H1 (cell line): ENCODE results near the gene BCAS2. TPM values are rescaled to one million over a fixed set of nuclear protein-coding genes. Genes with fewer than 3 reads are reported as not detected.

Source experiments
- CTCF ChIA-PET: fragments of 300-600 bp; sonication (Branson Sonifier 250); formaldehyde crosslinking; loops from one replicate; lab custom pipeline; 2021; ENCODE audit not compliant: partially characterized antibody; lab: Charles Lee
- POLR2A ChIA-PET: fragments of 300-600 bp; sonication (Branson Sonifier 250); formaldehyde crosslinking; loops from one replicate; lab custom pipeline; 2021; ENCODE audit warnings: inconsistent platforms; ENCODE audit not compliant: partially characterized antibody; lab: Charles Lee
- DNase-seq, 2 experiments: peaks; one replicate each; pipeline versions ENCODE4 v3.0.0 to v3.0.0-alpha.2; 2010 to 2022; ENCODE audit warnings: low spot score in 2 of 2, low read depth in 1 of 2, mixed read lengths in 1 of 2
- FAIRE-seq: peaks from 2 replicates; lab custom pipeline; 2011; peaks lifted over from hg19 to GRCh38; lab: Jason Lieb, UNC
- H2AFZ ChIP-seq: 2 replicates; pipeline ENCODE4 v1.8.1; 2012; ENCODE audit warnings: low read length, inconsistent platforms
- H2AK5ac ChIP-seq: 2 replicates; pipeline ENCODE4 v1.6.1; 2013; ENCODE audit warnings: low read depth, low read length
- H2BK120ac ChIP-seq: replicated peaks from 2 replicates; pipeline ENCODE3; 2013; ENCODE audit warnings: low read depth, low read length, inconsistent platforms
- H2BK12ac ChIP-seq: 2 replicates; pipeline ENCODE4 v1.6.1; 2013; ENCODE audit warnings: low read depth, low read length
- H2BK15ac ChIP-seq: 2 replicates; pipeline ENCODE4 v1.6.1; 2013; ENCODE audit warnings: low read length
- H2BK20ac ChIP-seq: 2 replicates; pipeline ENCODE4 v1.6.1; 2013; ENCODE audit warnings: low read length
- H2BK5ac ChIP-seq: 2 replicates; pipeline ENCODE4 v1.6.1; 2013; ENCODE audit warnings: low read depth, low read length
- H3K14ac ChIP-seq: 2 replicates; pipeline ENCODE4 v1.6.1; 2013; ENCODE audit warnings: inconsistent platforms; ENCODE audit not compliant: insufficient read length
- H3K18ac ChIP-seq: 2 replicates; pipeline ENCODE4 v1.6.1; 2013; ENCODE audit warnings: low read length; ENCODE audit errors: extremely low read depth
- H3K23ac ChIP-seq: 2 replicates; pipeline ENCODE4 v1.6.1; 2013; ENCODE audit warnings: inconsistent platforms; ENCODE audit not compliant: insufficient read length
- H3K23me2 ChIP-seq: 2 replicates; pipeline ENCODE4 v1.6.1; 2013; ENCODE audit warnings: low read depth, low read length
- H3K27ac ChIP-seq: 2 replicates; pipeline ENCODE4 v1.6.1; 2011; ENCODE audit warnings: low read depth, low read length, inconsistent platforms
- H3K27me3 ChIP-seq, 4 experiments: replicated peaks in 1 of 4; 1 replicate in 1 of 4; 2 replicates in 3 of 4; pipeline versions ENCODE4 v1.6.1 to v1.8.1; 2011 to 2013; ENCODE audit warnings: low read length in 3 of 4, mild to moderate bottlenecking in 3 of 4, inconsistent platforms in 2 of 4, mixed read lengths in 2 of 4, moderate library complexity in 1 of 4; ENCODE audit not compliant: control insufficient read depth in 3 of 4, insufficient read depth in 3 of 4; ENCODE audit errors: extremely low read depth in 1 of 4
- H3K36me3 ChIP-seq, 4 experiments: 2 replicates each; pipeline versions ENCODE4 v1.6.1 to v1.8.1; 2011 to 2013; ENCODE audit warnings: mild to moderate bottlenecking in 4 of 4, low read length in 3 of 4, moderate library complexity in 2 of 4, control low read depth in 1 of 4, inconsistent platforms in 1 of 4; ENCODE audit not compliant: insufficient read depth in 4 of 4, control insufficient read depth in 2 of 4
- H3K4ac ChIP-seq: replicated peaks from 2 replicates; pipeline ENCODE3; 2013; ENCODE audit warnings: low read length, low read depth, mixed read lengths, inconsistent platforms; ENCODE audit not compliant: insufficient read length
- H3K4me1 ChIP-seq, 4 experiments: replicated peaks in 1 of 4; 1 replicate in 1 of 4; 2 replicates in 3 of 4; pipeline versions ENCODE4 v1.6.1 to v1.8.1; 2011 to 2013; ENCODE audit warnings: low read length in 3 of 4, inconsistent platforms in 2 of 4, mixed read lengths in 1 of 4; ENCODE audit not compliant: insufficient read depth in 4 of 4, control insufficient read depth in 3 of 4
- H3K4me2 ChIP-seq, 2 experiments: 2 replicates each; pipeline versions ENCODE4 v1.6.1 to v1.8.1; 2011 to 2013; ENCODE audit warnings: low read depth in 2 of 2, low read length in 2 of 2, control low read depth in 1 of 2, inconsistent platforms in 1 of 2, mild to moderate bottlenecking in 1 of 2; ENCODE audit not compliant: insufficient read depth in 1 of 2
- H3K4me3 ChIP-seq, 4 experiments: fragments of 200-600, 300-600 bp in 1 of 4; sonication (generic), shearing (Covaris generic), sonication (Bioruptor Twin) in 1 of 4; 2 replicates each; pipeline versions ENCODE4 v1.5.1 to v1.8.1; 2011 to 2016; ENCODE audit warnings: low read length in 4 of 4, low read depth in 3 of 4, control low read depth in 2 of 4, inconsistent platforms in 2 of 4, mild to moderate bottlenecking in 2 of 4, mixed read lengths in 1 of 4, moderate library complexity in 1 of 4; ENCODE audit not compliant: insufficient read depth in 2 of 4; ENCODE audit errors: extremely low read depth in 1 of 4
- H3K56ac ChIP-seq: replicated peaks from 2 replicates; pipeline ENCODE3; 2013; ENCODE audit warnings: low read depth, mild to moderate bottlenecking, mixed read lengths, low read length, inconsistent platforms; ENCODE audit not compliant: insufficient read length
- H3K79me1 ChIP-seq: 2 replicates; pipeline ENCODE4 v1.6.1; 2013; ENCODE audit warnings: low read depth, low read length, control low read depth
- H3K79me2 ChIP-seq, 2 experiments: 2 replicates each; pipeline versions ENCODE4 v1.6.1 to v1.8.1; 2012 to 2013; ENCODE audit warnings: low read length in 2 of 2, mild to moderate bottlenecking in 2 of 2, inconsistent platforms in 1 of 2; ENCODE audit not compliant: insufficient read depth in 2 of 2, control insufficient read depth in 1 of 2
- H3K9ac ChIP-seq, 4 experiments: replicated peaks in 1 of 4; 1 replicate in 1 of 4; 2 replicates in 3 of 4; pipeline versions ENCODE4 v1.6.1 to v1.8.1; 2011 to 2013; ENCODE audit warnings: low read depth in 3 of 4, low read length in 3 of 4, control low read depth in 2 of 4, mild to moderate bottlenecking in 2 of 4, moderate library complexity in 2 of 4, inconsistent platforms in 1 of 4; ENCODE audit errors: extremely low read depth in 1 of 4
- H3K9me3 ChIP-seq, 2 experiments: 2 replicates each; pipeline versions ENCODE4 v1.6.1 to v1.8.1; 2012 to 2013; ENCODE audit warnings: mild to moderate bottlenecking in 2 of 2, moderate library complexity in 2 of 2, control low read depth in 1 of 2, inconsistent platforms in 1 of 2, low read depth in 1 of 2, low read length in 1 of 2, mixed read lengths in 1 of 2; ENCODE audit not compliant: insufficient read depth in 2 of 2
- H4K20me1 ChIP-seq, 2 experiments: replicated peaks in 1 of 2; 2 replicates each; pipeline versions ENCODE3 to v1.8.1; 2011 to 2013; ENCODE audit warnings: inconsistent platforms in 2 of 2, low read length in 2 of 2, mild to moderate bottlenecking in 1 of 2; ENCODE audit not compliant: insufficient read depth in 2 of 2, control insufficient read depth in 1 of 2
- H4K5ac ChIP-seq: 2 replicates; pipeline ENCODE4 v1.6.1; 2013; ENCODE audit warnings: low read length, low read depth, mixed read lengths, inconsistent platforms; ENCODE audit not compliant: insufficient read length
- H4K8ac ChIP-seq: 2 replicates; pipeline ENCODE4 v1.8.0; 2013; ENCODE audit warnings: mild to moderate bottlenecking, moderate library complexity, low read length, inconsistent platforms; ENCODE audit not compliant: insufficient read depth; ENCODE audit errors: extremely low read depth
- H4K91ac ChIP-seq: replicated peaks from 2 replicates; pipeline ENCODE3; 2013; ENCODE audit warnings: low read length, mixed read lengths, inconsistent platforms; ENCODE audit not compliant: insufficient read length
- ASH2L ChIP-seq: fragments of 200-600, 300-600 bp; sonication (generic); IDR thresholded peaks from one replicate; pipeline ENCODE4 v1.7.1; 2017; ENCODE audit warnings: low read length
- ATF2 ChIP-seq: IDR thresholded peaks from 2 replicates; pipeline ENCODE4 v1.6.1; 2012; ENCODE audit warnings: low read length, inconsistent platforms
- BACH1 ChIP-seq: IDR thresholded peaks from 2 replicates; pipeline ENCODE4 v1.6.1; 2012; ENCODE audit warnings: low read length, improper control_type of control experiment
- BRCA1 ChIP-seq: IDR thresholded peaks from 2 replicates; pipeline ENCODE4 v1.6.1; 2012; ENCODE audit warnings: low read depth, low read length, improper control_type of control experiment
- EGR1 ChIP-seq: IDR thresholded peaks from 2 replicates; pipeline ENCODE4 v1.6.1; 2011; ENCODE audit warnings: low read depth, low read length, borderline replicate concordance
- EZH2 ChIP-seq: fragments of 200-600 bp; sonication (generic); IDR thresholded peaks from 2 replicates; pipeline ENCODE4 v1.7.1; 2012; ENCODE audit warnings: low read depth, mild to moderate bottlenecking, moderate library complexity, low read length, inconsistent platforms; ENCODE audit not compliant: severe bottlenecking
- HDAC2 ChIP-seq, 2 experiments: fragments of 300-600 bp in 1 of 2; sonication (generic) in 1 of 2; IDR thresholded peaks; 2 replicates each; pipeline ENCODE4 v1.6.1; 2011 to 2012; ENCODE audit warnings: low read depth in 2 of 2, low read length in 2 of 2, mild to moderate bottlenecking in 2 of 2, moderate library complexity in 2 of 2, borderline replicate concordance in 1 of 2, inconsistent platforms in 1 of 2
- JUN ChIP-seq: IDR thresholded peaks from 2 replicates; pipeline ENCODE4 v1.6.1; 2011; ENCODE audit warnings: low read depth, mild to moderate bottlenecking, improper control_type of control experiment, low read length
- KDM4A ChIP-seq: IDR thresholded peaks from one replicate; pipeline ENCODE4 v1.7.1; 2012; ENCODE audit warnings: low read depth, mild to moderate bottlenecking, moderate library complexity, low read length, inconsistent platforms; ENCODE audit not compliant: severe bottlenecking
- POLR2A ChIP-seq, 2 experiments: IDR thresholded peaks; 1 replicate in 1 of 2; 2 replicates in 1 of 2; pipeline ENCODE4 v1.6.1; 2011; ENCODE audit warnings: low read depth in 2 of 2, low read length in 2 of 2, mild to moderate bottlenecking in 2 of 2; ENCODE audit errors: control extremely low read depth in 1 of 2
- POLR2AphosphoS5 ChIP-seq: IDR thresholded peaks from 2 replicates; pipeline ENCODE4 v1.6.1; 2011; ENCODE audit warnings: low read depth, low read length
- SAP30 ChIP-seq: fragments of 300-600 bp; sonication (generic); IDR thresholded peaks from 2 replicates; pipeline ENCODE4 v1.7.1; 2012; ENCODE audit warnings: low read length, moderate library complexity, mild to moderate bottlenecking, inconsistent platforms; ENCODE audit not compliant: insufficient read depth, insufficient replicate concordance
- SP2 ChIP-seq: IDR thresholded peaks from 2 replicates; pipeline ENCODE4 v1.6.1; 2012; ENCODE audit warnings: mild to moderate bottlenecking, low read length, inconsistent platforms
- WGBS, 2 experiments: shearing (Covaris generic) in 1 of 2; methylation state at CpG; one replicate each; pipeline versions ENCODE4 v1.1.6 to v1.1.7; 2013 to 2015; ENCODE audit warnings: low lambda C conversion rate in 2 of 2, mixed read lengths in 2 of 2, inconsistent platforms in 1 of 2, low coverage in 1 of 2, missing lambda C conversion rate in 1 of 2; ENCODE audit not compliant: insufficient replicate concordance in 2 of 2, insufficient coverage in 1 of 2, insufficient read length in 1 of 2; ENCODE audit errors: extremely low coverage in 1 of 2, missing lambda C conversion rate in 1 of 2; 5-methylcytosine and 5-hydroxymethylcytosine counted together
- polyA plus RNA-seq, 7 experiments: library from polyadenylated mRNA; depleted of rRNA in 3 of 7; stranded (reverse) in 5 of 7; unstranded in 2 of 7; fragments of >200 nt in 5 of 7; fragments of 200-250 nt in 2 of 7; gene quantifications; 1 replicate in 5 of 7; 2 replicates in 1 of 7; 4 replicates in 1 of 7; pipeline versions ENCODE4 v1.2.1 to v1.2.3, GENCODE V29; 2011 to 2013; ENCODE audit warnings: missing spikeins in 2 of 7, mixed read lengths in 2 of 7
- total RNA-seq: library from RNA; stranded (reverse); fragmentation: NEBNext Ultra II Directional; extraction: Animal tissue kit (Norgen Biotek cat#: 25700); gene quantifications from 2 replicates; pipeline ENCODE4 v1.2.1, GENCODE V29; 2021

BCAS2 gene
- total and polyA plus RNA-seq, 2 of the 8 experiments (the other 6 are each of a cell fraction or from before 2014, with no cell fraction given) = 18.0 to 52.2 TPM

- H3K23ac ChIP-seq = no peak overlapping the region
- H2BK20ac ChIP-seq = no peak overlapping the region
- no peaks in the 10 kb centered on the region for H3K9me3 ChIP-seq
- no peak for TF ChIP-seq BACH1
- no peak for TF ChIP-seq BRCA1
- TF ChIP-seq ASH2L = no peak
- no peak for TF ChIP-seq EZH2
- no peak for TF ChIP-seq SAP30
- TF ChIP-seq POLR2A (IDR thresholded peaks at IDR 0.05; ENCODE audit: control extremely low read depth in 1 of 2, low read depth in 2 of 2, low read length in 2 of 2) = no peak
- TF ChIP-seq JUN = no peak
- no peak for TF ChIP-seq ATF2
- no peak for TF ChIP-seq SP2
- TF ChIP-seq EGR1 = no peak
- no peak for TF ChIP-seq POLR2AphosphoS5
- no peak for TF ChIP-seq KDM4A
- no peak for TF ChIP-seq HDAC2 (IDR thresholded peaks at IDR 0.05; ENCODE audit: borderline replicate concordance in 1 of 2, low read depth in 2 of 2, low read length in 2 of 2)
- no peak overlapping the region for H4K91ac ChIP-seq
- DNase-seq (no peak), FAIRE-seq (no peak)
- no peaks in the 10 kb centered on the region for H4K20me1 ChIP-seq
- no peak overlapping the region for H3K18ac ChIP-seq
- H2BK5ac ChIP-seq = no peak overlapping the region
- H4K5ac ChIP-seq = no peak overlapping the region
- WGBS, 2 experiments = 88% methylated on average over 3 of the region's 3 CpGs; no CpG with 5 or more reads in 1 of the 2 experiments
- H3K4me1 ChIP-seq = no peaks in the 10 kb centered on the region
- no peak overlapping the region for H3K56ac ChIP-seq
- H3K4me2 ChIP-seq = no peak overlapping the region
- no peak overlapping the region for H3K9ac ChIP-seq
- no peak overlapping the region for H2AFZ ChIP-seq
- H3K79me1 ChIP-seq = no peaks in the 10 kb centered on the region
- ChIA-PET CTCF (interaction anchor here (0.6 to 2.1 kb wide), 17 partner anchors 9 to 1421 kb away, joined by 3 to 11 read pairs (median 4); no protein-coding TSS in a partner anchor), POLR2A (interaction anchor here (0.7 kb wide), 1 partner anchor 49 kb away, joined by 3 read pairs; the partner anchor contains the start of gene TRIM33)
- no peak overlapping the region for H3K14ac ChIP-seq
- no peak overlapping the region for H3K4ac ChIP-seq
- no peaks in the 10 kb centered on the region for H3K23me2 ChIP-seq
- no peaks in the 10 kb centered on the region for H3K79me2 ChIP-seq
- H4K8ac ChIP-seq = no peak overlapping the region
- no peak overlapping the region for H2BK12ac ChIP-seq
- no peak overlapping the region for H3K27ac ChIP-seq
- no peak overlapping the region for H2AK5ac ChIP-seq
- H2BK15ac ChIP-seq = no peak overlapping the region
- H3K27me3 ChIP-seq = no peaks in the 10 kb centered on the region
- H2BK120ac ChIP-seq = no peak overlapping the region
- no peaks in the 10 kb centered on the region for H3K36me3 ChIP-seq
- H3K4me3 ChIP-seq = no peak overlapping the region
Observed at GRCh38 chr1:114559356-114559755, 22.1 kb downstream of the BCAS2 start.
